DND-41 (cell line): ENCODE results near the gene CLSTN2.

ENCODE experiments used
- ATAC-seq: fragments of 200-7000 bp; cut with Tn5 transposase; 3 replicates; pipeline ENCODE4 v1.9.1; 2021; ENCODE audit warnings: low read depth; ENCODE audit not compliant: insufficient read depth
- DNase-seq: peaks from one replicate; pipeline ENCODE4 v3.0.0-alpha.2; 2020
- H2AFZ ChIP-seq: 2 replicates; pipeline ENCODE4 v1.6.0; 2012; ENCODE audit warnings: low read depth, low read length
- H3K27ac ChIP-seq: 2 replicates; pipeline ENCODE4 v1.5.1; 2012; ENCODE audit warnings: low read length, inconsistent platforms
- H3K27me3 ChIP-seq: fragments of 200-600 bp; sonication (generic); 2 replicates; pipeline ENCODE4 v1.6.0; 2012; ENCODE audit warnings: low read length, mild to moderate bottlenecking, inconsistent platforms; ENCODE audit not compliant: insufficient read depth, poor library complexity
- H3K36me3 ChIP-seq: 2 replicates; pipeline ENCODE4 v1.5.1; 2012; ENCODE audit warnings: low read length, inconsistent platforms; ENCODE audit not compliant: insufficient read depth
- H3K4me1 ChIP-seq: 2 replicates; pipeline ENCODE4 v1.5.1; 2012; ENCODE audit warnings: mild to moderate bottlenecking, low read length; ENCODE audit not compliant: insufficient read depth
- H3K4me2 ChIP-seq: 2 replicates; pipeline ENCODE4 v1.6.0; 2012; ENCODE audit warnings: mild to moderate bottlenecking, moderate library complexity, low read length, inconsistent platforms; ENCODE audit not compliant: insufficient read depth
- H3K4me3 ChIP-seq, 2 experiments: fragments of 200-600 bp in 1 of 2; shearing (Covaris generic) in 1 of 2; 2 replicates each; pipeline ENCODE4 v1.5.1; 2012 to 2016; ENCODE audit warnings: inconsistent platforms in 2 of 2, low read length in 2 of 2, mild to moderate bottlenecking in 2 of 2, low read depth in 1 of 2, moderate library complexity in 1 of 2
- H3K79me2 ChIP-seq: 2 replicates; pipeline ENCODE4 v1.6.0; 2012; ENCODE audit warnings: low read length, inconsistent platforms; ENCODE audit not compliant: insufficient read depth
- H3K9ac ChIP-seq: 2 replicates; pipeline ENCODE4 v1.6.0; 2012; ENCODE audit warnings: low read depth, mild to moderate bottlenecking, inconsistent platforms, low read length, moderate library complexity
- H3K9me3 ChIP-seq: 2 replicates; pipeline ENCODE4 v1.5.1; 2012; ENCODE audit warnings: low read length, moderate library complexity, mild to moderate bottlenecking, inconsistent platforms; ENCODE audit not compliant: insufficient read depth, severe bottlenecking
- H4K20me1 ChIP-seq: 2 replicates; pipeline ENCODE4 v1.6.0; 2012; ENCODE audit warnings: low read length; ENCODE audit not compliant: insufficient read depth
- EZH2 ChIP-seq: IDR thresholded peaks from 3 replicates; pipeline ENCODE4 v1.6.1; 2012; ENCODE audit warnings: borderline replicate concordance, low read depth, mild to moderate bottlenecking, moderate library complexity, low read length, inconsistent platforms; ENCODE audit not compliant: severe bottlenecking
- TF ChIP-seq, protein P1 (sequence below): IDR thresholded peaks from 2 replicates; pipeline ENCODE4 v1.5.1; 2012; ENCODE audit warnings: borderline replicate concordance, low read length, moderate library complexity, mild to moderate bottlenecking; ENCODE audit not compliant: poor library complexity, severe bottlenecking; ENCODE audit errors: extremely low read depth

Gene CLSTN2

DNA sequence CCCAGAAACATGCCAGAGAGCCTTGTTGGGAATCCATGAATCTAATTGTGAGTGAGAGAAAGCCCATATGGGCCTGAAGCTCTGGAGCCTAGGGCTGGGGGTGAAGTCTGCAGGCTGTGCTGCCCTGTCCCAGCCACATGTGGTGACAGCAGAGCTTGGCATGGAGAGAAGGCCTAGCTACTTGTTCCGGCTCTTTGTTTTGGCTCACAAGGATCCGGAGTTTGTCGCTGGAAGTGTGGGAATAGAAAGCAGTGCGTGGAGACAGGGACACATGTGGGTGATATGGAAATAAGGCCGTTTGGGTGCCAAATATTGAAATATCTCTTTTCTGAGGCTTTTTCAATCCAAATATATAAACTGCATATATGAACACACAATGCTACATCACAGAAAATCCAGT lies 78.2 kb downstream of the CLSTN2 start:
- TF ChIP-seq, protein P1, sequence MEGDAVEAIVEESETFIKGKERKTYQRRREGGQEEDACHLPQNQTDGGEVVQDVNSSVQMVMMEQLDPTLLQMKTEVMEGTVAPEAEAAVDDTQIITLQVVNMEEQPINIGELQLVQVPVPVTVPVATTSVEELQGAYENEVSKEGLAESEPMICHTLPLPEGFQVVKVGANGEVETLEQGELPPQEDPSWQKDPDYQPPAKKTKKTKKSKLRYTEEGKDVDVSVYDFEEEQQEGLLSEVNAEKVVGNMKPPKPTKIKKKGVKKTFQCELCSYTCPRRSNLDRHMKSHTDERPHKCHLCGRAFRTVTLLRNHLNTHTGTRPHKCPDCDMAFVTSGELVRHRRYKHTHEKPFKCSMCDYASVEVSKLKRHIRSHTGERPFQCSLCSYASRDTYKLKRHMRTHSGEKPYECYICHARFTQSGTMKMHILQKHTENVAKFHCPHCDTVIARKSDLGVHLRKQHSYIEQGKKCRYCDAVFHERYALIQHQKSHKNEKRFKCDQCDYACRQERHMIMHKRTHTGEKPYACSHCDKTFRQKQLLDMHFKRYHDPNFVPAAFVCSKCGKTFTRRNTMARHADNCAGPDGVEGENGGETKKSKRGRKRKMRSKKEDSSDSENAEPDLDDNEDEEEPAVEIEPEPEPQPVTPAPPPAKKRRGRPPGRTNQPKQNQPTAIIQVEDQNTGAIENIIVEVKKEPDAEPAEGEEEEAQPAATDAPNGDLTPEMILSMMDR, result no peak
- TF ChIP-seq EZH2, result no peak
- Histone ChIP-seq H3K4me1 (no peaks in the 10 kb centered on the region), H3K4me3 (no peak overlapping the region), H3K79me2 (no peaks in the 10 kb centered on the region), H4K20me1 (no peaks in the 10 kb centered on the region), H3K4me2 (no peak overlapping the region), H2AFZ (no peak overlapping the region), H3K27ac (no peak overlapping the region), H3K9ac (no peak overlapping the region), H3K36me3 (no peaks in the 10 kb centered on the region), H3K27me3 (peaks cover 21% of the 10 kb centered on the region), H3K9me3 (no peaks in the 10 kb centered on the region)
- DNase-seq (no peak), ATAC-seq (no peak)

DNA sequence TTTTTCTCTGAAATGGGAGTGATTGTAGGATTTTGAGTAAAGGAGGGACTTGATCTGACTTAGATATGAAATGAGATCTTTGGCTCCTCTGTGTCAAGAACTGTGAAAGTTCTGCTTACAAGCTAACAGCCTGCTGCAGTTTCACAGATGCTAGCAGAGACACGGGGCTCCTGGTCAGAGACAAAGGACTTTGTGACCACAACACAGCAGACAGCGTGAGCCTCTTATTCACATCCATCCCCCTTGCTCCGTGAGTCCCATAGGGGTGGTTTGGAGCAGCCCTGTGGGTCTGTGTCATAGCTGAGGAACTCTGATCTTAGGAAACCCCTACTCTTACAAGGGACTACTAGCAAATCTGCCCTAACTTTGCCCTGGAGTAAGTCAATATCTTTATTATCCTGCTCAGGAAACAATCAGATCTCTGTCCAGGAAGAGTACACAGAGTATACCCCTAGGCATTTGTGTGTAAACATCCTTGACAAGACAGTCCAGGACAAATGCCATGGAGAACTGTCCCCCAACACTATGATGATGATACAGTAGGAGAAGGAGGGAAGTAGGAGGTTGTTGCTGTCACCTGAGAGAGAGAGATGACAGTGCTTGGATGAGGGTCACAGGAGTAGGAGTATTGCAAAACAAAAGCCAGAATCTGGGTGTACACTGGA lies 80.0 kb downstream of the CLSTN2 start:
- H3K79me2 ChIP-seq, result no peaks in the 10 kb centered on the region
- ATAC-seq, result no peak

DNA sequence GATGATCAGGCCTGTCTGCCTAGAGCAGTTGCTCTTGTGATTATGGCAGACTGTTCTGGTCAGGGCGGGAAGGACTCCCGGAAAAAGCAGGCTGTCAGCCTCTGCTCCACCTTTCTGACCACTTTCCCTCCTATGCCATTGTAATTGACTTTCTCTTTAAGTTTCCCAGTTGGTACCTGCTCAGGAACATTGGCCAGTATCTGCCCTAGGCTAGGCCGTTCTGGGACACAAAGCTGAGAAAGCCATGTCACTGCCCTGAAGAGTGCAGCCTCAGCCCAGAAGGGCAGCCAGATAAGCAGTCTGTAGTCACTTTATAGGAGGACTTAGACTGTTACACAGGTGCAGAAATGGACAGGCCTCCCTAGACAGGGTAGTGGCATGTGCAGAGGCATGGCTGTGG lies 80.8 kb downstream of the CLSTN2 start:
- no peak overlapping the region for H3K4me3 ChIP-seq
- H4K20me1 ChIP-seq, result no peaks in the 10 kb centered on the region
- H3K9me3 ChIP-seq, result no peaks in the 10 kb centered on the region
- no peaks in the 10 kb centered on the region for H3K36me3 ChIP-seq
- peaks cover 25% of the 10 kb centered on the region for H3K27me3 ChIP-seq
- H2AFZ ChIP-seq, result no peak overlapping the region
- no peaks in the 10 kb centered on the region for H3K79me2 ChIP-seq
- TF ChIP-seq, protein P1, result no peak
- no peak for TF ChIP-seq EZH2
- H3K9ac ChIP-seq, result no peak overlapping the region
- H3K27ac ChIP-seq, result no peak overlapping the region
- H3K4me1 ChIP-seq, result no peaks in the 10 kb centered on the region
- ATAC-seq (no peak), DNase-seq (no peak)
- H3K4me2 ChIP-seq, result no peak overlapping the region

More for the DNA sequence above, 80.0 kb downstream of the CLSTN2 start:
- no peak for TF ChIP-seq EZH2
- TF ChIP-seq, protein P1, result no peak
- Histone ChIP-seq H2AFZ (no peak overlapping the region), H3K9ac (no peak overlapping the region), H3K36me3 (no peaks in the 10 kb centered on the region), H3K27ac (no peak overlapping the region), H3K4me1 (no peaks in the 10 kb centered on the region), H3K9me3 (no peaks in the 10 kb centered on the region), H3K4me3 (no peak overlapping the region), H4K20me1 (no peaks in the 10 kb centered on the region), H3K4me2 (no peak overlapping the region), H3K27me3 (peaks cover 25% of the 10 kb centered on the region)
- DNase-seq, result no peak

DNA sequence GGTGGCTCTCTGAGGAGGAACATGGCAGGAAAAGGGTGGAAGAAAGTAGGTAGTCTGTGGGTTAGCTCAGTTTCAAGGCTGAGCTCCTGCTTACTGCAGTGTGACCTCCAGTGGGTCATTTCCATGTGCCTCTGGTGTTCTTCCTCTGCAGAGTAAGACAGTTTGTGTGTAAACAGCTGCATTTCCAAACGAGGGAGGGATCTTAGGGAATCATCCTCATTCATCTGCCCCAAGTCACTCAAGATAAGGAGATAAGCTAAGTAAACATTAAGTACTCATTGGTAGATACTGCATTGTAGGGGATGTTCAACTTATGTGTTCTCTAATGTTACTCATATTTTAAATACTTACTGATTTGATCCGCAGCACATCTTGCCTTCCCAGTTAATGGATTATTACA lies 83.6 kb downstream of the CLSTN2 start:
- no peaks in the 10 kb centered on the region for H4K20me1 ChIP-seq

More for the DNA sequence above, 83.6 kb downstream of the CLSTN2 start:
- Histone ChIP-seq H3K9ac (no peak overlapping the region), H3K4me3 (no peak overlapping the region), H3K36me3 (no peaks in the 10 kb centered on the region), H3K4me1 (no peaks in the 10 kb centered on the region), H2AFZ (no peak overlapping the region; the same call in 1 of the 2 replicates), H3K4me2 (no peak overlapping the region), H3K27ac (no peak overlapping the region), H3K9me3 (no peaks in the 10 kb centered on the region), H3K79me2 (no peaks in the 10 kb centered on the region), H3K27me3 (peaks cover 20% of the 10 kb centered on the region)
- TF ChIP-seq, protein P1, result no peak
- TF ChIP-seq EZH2, result no peak
- DNase-seq (no peak), ATAC-seq (no peak)
